WTC11 (cell line): ENCODE measurements around the gene SRGAP1. TPM values are rescaled to one million over a fixed set of nuclear protein-coding genes. Genes with fewer than 3 reads are reported as not detected.
A peak's percentile ranks its signal among the peaks of the same experiment; 100 is the strongest.

Experiments
- CREM ChIP-seq: sonication (generic); formaldehyde crosslinking; IDR thresholded peaks from 2 replicates; pipeline ENCODE4 v1.8.1; 2022; ENCODE audit warnings: mild to moderate bottlenecking, missing genetic modification reagents, moderate library complexity
- EMX1 ChIP-seq: fragments of 250-450 bp; sonication (Bioruptor Pico); IDR thresholded peaks from 2 replicates; pipeline ENCODE4 v1.8.0; 2021; ENCODE audit warnings: mild to moderate bottlenecking
- FOXK1 ChIP-seq: sonication (generic); formaldehyde crosslinking; IDR thresholded peaks from 2 replicates; pipeline ENCODE4 v1.8.0; 2022; ENCODE audit warnings: mild to moderate bottlenecking, moderate library complexity, missing genetic modification reagents
- GTF2I ChIP-seq: fragments of 250-450 bp; sonication (Bioruptor Pico); conservative IDR thresholded peaks from 2 replicates; pipeline ENCODE4 v1.4.0; 2021; ENCODE audit warnings: mild to moderate bottlenecking
- JAZF1 ChIP-seq: fragments of 250-450 bp; sonication (Bioruptor Pico); IDR thresholded peaks from 2 replicates; pipeline ENCODE4 v1.9.0; 2021; ENCODE audit warnings: moderate library complexity, mild to moderate bottlenecking, inconsistent platforms
- NR3C1 ChIP-seq: sonication (generic); formaldehyde crosslinking; conservative IDR thresholded peaks from 2 replicates; pipeline ENCODE4 v1.8.1; 2023; ENCODE audit warnings: low read depth, mild to moderate bottlenecking, missing genetic modification reagents
- OVOL2 ChIP-seq: fragments of 250-450 bp; sonication (Bioruptor Pico); IDR thresholded peaks from 2 replicates; pipeline ENCODE4 v1.9.0; 2021; ENCODE audit warnings: mild to moderate bottlenecking, borderline replicate concordance
- PRRX2 ChIP-seq: fragments of 250-450 bp; sonication (Bioruptor Pico); IDR thresholded peaks from 2 replicates; pipeline ENCODE4 v1.8.0; 2021; ENCODE audit warnings: mild to moderate bottlenecking
- SP1 ChIP-seq: sonication (generic); formaldehyde crosslinking; conservative IDR thresholded peaks from 2 replicates; pipeline ENCODE4 v1.8.1; 2022; ENCODE audit warnings: missing genetic modification reagents
- TEAD1 ChIP-seq: sonication (generic); formaldehyde crosslinking; IDR thresholded peaks from 2 replicates; pipeline ENCODE4 v1.8.0; 2022; ENCODE audit warnings: mild to moderate bottlenecking, missing genetic modification reagents
- TEAD4 ChIP-seq: sonication (generic); formaldehyde crosslinking; IDR thresholded peaks from 2 replicates; pipeline ENCODE4 v1.8.0; 2022; ENCODE audit warnings: mild to moderate bottlenecking, missing genetic modification reagents
- ZNF317 ChIP-seq: sonication (generic); formaldehyde crosslinking; IDR thresholded peaks from 2 replicates; pipeline ENCODE4 v1.8.1; 2023; ENCODE audit warnings: low read depth, mild to moderate bottlenecking, moderate library complexity, missing genetic modification reagents, borderline replicate concordance
- total RNA-seq: library from RNA; stranded (reverse); gene quantifications from 3 replicates; pipeline ENCODE4 v1.2.3, GENCODE V29; 2021
- TF ChIP-seq, protein P1 (sequence below): sonication (generic); formaldehyde crosslinking; IDR thresholded peaks from 2 replicates; pipeline ENCODE4 v1.8.1; 2023; ENCODE audit warnings: mild to moderate bottlenecking, missing genetic modification reagents, moderate library complexity
- TF ChIP-seq, protein P2 (sequence below): fragments of 250-450 bp; sonication (Bioruptor Pico); IDR thresholded peaks from 2 replicates; pipeline ENCODE4 v1.9.0; 2021; ENCODE audit warnings: mild to moderate bottlenecking
- TF ChIP-seq, protein P3 (sequence below): sonication (generic); formaldehyde crosslinking; IDR thresholded peaks from 2 replicates; pipeline ENCODE4 v1.8.1; 2023; ENCODE audit warnings: mild to moderate bottlenecking, missing genetic modification reagents
- TF ChIP-seq, protein P4 (sequence below): sonication (generic); formaldehyde crosslinking; conservative IDR thresholded peaks from 2 replicates; pipeline ENCODE4 v1.8.1; 2023; ENCODE audit warnings: mild to moderate bottlenecking, low read depth, missing genetic modification reagents, moderate library complexity
- TF ChIP-seq, protein P5 (sequence below): sonication (generic); formaldehyde crosslinking; IDR thresholded peaks from 2 replicates; pipeline ENCODE4 v1.8.1; 2023; ENCODE audit warnings: mild to moderate bottlenecking, missing genetic modification reagents, borderline replicate concordance
- TF ChIP-seq, protein P6 (sequence below): fragments of 250-450 bp; sonication (Bioruptor Pico); IDR thresholded peaks from 2 replicates; pipeline ENCODE4 v1.9.0; 2021; ENCODE audit warnings: mild to moderate bottlenecking, borderline replicate concordance
- TF ChIP-seq, protein P7 (sequence below): fragments of 200-600 bp; IDR thresholded peaks from 2 replicates; pipeline ENCODE4 v1.8.0; 2022; ENCODE audit warnings: antibody characterized with exemption
- TF ChIP-seq, protein P8 (sequence below): sonication (generic); formaldehyde crosslinking; IDR thresholded peaks from 2 replicates; pipeline ENCODE4 v1.8.0; 2023; ENCODE audit warnings: mild to moderate bottlenecking, missing genetic modification reagents

SRGAP1 gene
- total RNA-seq, 1 experiment from 2014 or later = 10.3 TPM

DNA sequence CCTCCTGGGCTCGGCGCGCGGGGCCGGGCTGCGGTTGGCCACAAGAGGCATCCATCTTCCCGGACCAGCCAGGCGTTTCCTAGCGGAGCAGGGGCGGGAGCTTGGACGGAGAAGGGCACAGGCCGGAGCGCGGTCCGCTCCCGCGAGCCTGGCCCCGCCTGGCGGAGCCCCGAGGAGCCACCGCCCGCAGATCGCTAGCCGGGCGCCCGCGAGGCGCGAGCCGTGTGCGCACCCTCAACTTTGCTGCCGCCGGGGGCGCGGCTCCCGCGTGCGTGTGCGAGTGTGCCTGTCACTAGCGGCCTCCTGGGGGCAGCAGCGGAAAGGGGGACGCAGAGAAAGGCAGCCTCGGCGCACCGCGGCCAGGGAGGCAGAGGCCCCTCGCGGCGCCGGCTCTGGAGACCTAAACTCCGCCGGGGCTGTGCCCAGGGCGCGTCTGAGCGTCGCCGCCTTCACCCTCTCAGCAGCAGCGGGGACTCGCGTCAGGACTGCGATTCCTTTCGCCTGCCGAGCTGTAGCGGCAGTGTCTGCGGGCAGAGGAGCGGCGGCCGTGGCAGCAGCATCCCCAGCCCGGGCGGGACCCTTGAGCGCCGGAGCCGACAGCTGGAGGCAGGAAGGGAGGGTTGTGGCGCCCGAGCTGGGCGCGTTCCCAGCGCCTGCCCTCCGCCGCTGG is 644 bp upstream of the SRGAP1 start (continued):
- TF ChIP-seq, protein P1, sequence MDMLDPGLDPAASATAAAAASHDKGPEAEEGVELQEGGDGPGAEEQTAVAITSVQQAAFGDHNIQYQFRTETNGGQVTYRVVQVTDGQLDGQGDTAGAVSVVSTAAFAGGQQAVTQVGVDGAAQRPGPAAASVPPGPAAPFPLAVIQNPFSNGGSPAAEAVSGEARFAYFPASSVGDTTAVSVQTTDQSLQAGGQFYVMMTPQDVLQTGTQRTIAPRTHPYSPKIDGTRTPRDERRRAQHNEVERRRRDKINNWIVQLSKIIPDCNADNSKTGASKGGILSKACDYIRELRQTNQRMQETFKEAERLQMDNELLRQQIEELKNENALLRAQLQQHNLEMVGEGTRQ (CRISPR knock-in tag) = no peak; the same call in 1 of the 2 replicates
- TF ChIP-seq OVOL2 = no peak
- TF ChIP-seq, protein P2, sequence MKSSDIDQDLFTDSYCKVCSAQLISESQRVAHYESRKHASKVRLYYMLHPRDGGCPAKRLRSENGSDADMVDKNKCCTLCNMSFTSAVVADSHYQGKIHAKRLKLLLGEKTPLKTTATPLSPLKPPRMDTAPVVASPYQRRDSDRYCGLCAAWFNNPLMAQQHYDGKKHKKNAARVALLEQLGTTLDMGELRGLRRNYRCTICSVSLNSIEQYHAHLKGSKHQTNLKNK (CRISPR knock-in tag) = no peak
- no peak for TF ChIP-seq ZNF317 (CRISPR knock-in tag)
- TF ChIP-seq TEAD4 = no peak; the same call in 1 of the 2 replicates
- TF ChIP-seq, protein P3, sequence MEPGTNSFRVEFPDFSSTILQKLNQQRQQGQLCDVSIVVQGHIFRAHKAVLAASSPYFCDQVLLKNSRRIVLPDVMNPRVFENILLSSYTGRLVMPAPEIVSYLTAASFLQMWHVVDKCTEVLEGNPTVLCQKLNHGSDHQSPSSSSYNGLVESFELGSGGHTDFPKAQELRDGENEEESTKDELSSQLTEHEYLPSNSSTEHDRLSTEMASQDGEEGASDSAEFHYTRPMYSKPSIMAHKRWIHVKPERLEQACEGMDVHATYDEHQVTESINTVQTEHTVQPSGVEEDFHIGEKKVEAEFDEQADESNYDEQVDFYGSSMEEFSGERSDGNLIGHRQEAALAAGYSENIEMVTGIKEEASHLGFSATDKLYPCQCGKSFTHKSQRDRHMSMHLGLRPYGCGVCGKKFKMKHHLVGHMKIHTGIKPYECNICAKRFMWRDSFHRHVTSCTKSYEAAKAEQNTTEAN (CRISPR knock-in tag) = peak; percentile 34; the same call in 1 of the 2 replicates
- TF ChIP-seq, protein P4, sequence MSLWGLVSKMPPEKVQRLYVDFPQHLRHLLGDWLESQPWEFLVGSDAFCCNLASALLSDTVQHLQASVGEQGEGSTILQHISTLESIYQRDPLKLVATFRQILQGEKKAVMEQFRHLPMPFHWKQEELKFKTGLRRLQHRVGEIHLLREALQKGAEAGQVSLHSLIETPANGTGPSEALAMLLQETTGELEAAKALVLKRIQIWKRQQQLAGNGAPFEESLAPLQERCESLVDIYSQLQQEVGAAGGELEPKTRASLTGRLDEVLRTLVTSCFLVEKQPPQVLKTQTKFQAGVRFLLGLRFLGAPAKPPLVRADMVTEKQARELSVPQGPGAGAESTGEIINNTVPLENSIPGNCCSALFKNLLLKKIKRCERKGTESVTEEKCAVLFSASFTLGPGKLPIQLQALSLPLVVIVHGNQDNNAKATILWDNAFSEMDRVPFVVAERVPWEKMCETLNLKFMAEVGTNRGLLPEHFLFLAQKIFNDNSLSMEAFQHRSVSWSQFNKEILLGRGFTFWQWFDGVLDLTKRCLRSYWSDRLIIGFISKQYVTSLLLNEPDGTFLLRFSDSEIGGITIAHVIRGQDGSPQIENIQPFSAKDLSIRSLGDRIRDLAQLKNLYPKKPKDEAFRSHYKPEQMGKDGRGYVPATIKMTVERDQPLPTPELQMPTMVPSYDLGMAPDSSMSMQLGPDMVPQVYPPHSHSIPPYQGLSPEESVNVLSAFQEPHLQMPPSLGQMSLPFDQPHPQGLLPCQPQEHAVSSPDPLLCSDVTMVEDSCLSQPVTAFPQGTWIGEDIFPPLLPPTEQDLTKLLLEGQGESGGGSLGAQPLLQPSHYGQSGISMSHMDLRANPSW (CRISPR knock-in tag) = no peak
- peak; percentile 76 for TF ChIP-seq FOXK1 (CRISPR knock-in tag)
- no peak; the same call in 1 of the 2 replicates for TF ChIP-seq PRRX2 (CRISPR knock-in tag)
- peak; percentile 95 for TF ChIP-seq SP1 (CRISPR knock-in tag)
- TF ChIP-seq TEAD1 (CRISPR knock-in tag) = peak; percentile 59
- TF ChIP-seq, protein P5, sequence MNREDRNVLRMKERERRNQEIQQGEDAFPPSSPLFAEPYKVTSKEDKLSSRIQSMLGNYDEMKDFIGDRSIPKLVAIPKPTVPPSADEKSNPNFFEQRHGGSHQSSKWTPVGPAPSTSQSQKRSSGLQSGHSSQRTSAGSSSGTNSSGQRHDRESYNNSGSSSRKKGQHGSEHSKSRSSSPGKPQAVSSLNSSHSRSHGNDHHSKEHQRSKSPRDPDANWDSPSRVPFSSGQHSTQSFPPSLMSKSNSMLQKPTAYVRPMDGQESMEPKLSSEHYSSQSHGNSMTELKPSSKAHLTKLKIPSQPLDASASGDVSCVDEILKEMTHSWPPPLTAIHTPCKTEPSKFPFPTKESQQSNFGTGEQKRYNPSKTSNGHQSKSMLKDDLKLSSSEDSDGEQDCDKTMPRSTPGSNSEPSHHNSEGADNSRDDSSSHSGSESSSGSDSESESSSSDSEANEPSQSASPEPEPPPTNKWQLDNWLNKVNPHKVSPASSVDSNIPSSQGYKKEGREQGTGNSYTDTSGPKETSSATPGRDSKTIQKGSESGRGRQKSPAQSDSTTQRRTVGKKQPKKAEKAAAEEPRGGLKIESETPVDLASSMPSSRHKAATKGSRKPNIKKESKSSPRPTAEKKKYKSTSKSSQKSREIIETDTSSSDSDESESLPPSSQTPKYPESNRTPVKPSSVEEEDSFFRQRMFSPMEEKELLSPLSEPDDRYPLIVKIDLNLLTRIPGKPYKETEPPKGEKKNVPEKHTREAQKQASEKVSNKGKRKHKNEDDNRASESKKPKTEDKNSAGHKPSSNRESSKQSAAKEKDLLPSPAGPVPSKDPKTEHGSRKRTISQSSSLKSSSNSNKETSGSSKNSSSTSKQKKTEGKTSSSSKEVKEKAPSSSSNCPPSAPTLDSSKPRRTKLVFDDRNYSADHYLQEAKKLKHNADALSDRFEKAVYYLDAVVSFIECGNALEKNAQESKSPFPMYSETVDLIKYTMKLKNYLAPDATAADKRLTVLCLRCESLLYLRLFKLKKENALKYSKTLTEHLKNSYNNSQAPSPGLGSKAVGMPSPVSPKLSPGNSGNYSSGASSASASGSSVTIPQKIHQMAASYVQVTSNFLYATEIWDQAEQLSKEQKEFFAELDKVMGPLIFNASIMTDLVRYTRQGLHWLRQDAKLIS (CRISPR knock-in tag) = no peak; the same call in 1 of the 2 replicates
- TF ChIP-seq, protein P6, sequence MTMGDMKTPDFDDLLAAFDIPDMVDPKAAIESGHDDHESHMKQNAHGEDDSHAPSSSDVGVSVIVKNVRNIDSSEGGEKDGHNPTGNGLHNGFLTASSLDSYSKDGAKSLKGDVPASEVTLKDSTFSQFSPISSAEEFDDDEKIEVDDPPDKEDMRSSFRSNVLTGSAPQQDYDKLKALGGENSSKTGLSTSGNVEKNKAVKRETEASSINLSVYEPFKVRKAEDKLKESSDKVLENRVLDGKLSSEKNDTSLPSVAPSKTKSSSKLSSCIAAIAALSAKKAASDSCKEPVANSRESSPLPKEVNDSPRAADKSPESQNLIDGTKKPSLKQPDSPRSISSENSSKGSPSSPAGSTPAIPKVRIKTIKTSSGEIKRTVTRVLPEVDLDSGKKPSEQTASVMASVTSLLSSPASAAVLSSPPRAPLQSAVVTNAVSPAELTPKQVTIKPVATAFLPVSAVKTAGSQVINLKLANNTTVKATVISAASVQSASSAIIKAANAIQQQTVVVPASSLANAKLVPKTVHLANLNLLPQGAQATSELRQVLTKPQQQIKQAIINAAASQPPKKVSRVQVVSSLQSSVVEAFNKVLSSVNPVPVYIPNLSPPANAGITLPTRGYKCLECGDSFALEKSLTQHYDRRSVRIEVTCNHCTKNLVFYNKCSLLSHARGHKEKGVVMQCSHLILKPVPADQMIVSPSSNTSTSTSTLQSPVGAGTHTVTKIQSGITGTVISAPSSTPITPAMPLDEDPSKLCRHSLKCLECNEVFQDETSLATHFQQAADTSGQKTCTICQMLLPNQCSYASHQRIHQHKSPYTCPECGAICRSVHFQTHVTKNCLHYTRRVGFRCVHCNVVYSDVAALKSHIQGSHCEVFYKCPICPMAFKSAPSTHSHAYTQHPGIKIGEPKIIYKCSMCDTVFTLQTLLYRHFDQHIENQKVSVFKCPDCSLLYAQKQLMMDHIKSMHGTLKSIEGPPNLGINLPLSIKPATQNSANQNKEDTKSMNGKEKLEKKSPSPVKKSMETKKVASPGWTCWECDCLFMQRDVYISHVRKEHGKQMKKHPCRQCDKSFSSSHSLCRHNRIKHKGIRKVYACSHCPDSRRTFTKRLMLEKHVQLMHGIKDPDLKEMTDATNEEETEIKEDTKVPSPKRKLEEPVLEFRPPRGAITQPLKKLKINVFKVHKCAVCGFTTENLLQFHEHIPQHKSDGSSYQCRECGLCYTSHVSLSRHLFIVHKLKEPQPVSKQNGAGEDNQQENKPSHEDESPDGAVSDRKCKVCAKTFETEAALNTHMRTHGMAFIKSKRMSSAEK (CRISPR knock-in tag) = no peak
- no peak for TF ChIP-seq GTF2I (CRISPR knock-in tag)
- no peak for TF ChIP-seq JAZF1 (CRISPR knock-in tag)
- TF ChIP-seq, protein P7, sequence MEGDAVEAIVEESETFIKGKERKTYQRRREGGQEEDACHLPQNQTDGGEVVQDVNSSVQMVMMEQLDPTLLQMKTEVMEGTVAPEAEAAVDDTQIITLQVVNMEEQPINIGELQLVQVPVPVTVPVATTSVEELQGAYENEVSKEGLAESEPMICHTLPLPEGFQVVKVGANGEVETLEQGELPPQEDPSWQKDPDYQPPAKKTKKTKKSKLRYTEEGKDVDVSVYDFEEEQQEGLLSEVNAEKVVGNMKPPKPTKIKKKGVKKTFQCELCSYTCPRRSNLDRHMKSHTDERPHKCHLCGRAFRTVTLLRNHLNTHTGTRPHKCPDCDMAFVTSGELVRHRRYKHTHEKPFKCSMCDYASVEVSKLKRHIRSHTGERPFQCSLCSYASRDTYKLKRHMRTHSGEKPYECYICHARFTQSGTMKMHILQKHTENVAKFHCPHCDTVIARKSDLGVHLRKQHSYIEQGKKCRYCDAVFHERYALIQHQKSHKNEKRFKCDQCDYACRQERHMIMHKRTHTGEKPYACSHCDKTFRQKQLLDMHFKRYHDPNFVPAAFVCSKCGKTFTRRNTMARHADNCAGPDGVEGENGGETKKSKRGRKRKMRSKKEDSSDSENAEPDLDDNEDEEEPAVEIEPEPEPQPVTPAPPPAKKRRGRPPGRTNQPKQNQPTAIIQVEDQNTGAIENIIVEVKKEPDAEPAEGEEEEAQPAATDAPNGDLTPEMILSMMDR = peak; percentile 73
- 0 out of 2 replicates have a peak, but pooled peaks have one; percentile 48 for TF ChIP-seq CREM
- TF ChIP-seq, protein P8, sequence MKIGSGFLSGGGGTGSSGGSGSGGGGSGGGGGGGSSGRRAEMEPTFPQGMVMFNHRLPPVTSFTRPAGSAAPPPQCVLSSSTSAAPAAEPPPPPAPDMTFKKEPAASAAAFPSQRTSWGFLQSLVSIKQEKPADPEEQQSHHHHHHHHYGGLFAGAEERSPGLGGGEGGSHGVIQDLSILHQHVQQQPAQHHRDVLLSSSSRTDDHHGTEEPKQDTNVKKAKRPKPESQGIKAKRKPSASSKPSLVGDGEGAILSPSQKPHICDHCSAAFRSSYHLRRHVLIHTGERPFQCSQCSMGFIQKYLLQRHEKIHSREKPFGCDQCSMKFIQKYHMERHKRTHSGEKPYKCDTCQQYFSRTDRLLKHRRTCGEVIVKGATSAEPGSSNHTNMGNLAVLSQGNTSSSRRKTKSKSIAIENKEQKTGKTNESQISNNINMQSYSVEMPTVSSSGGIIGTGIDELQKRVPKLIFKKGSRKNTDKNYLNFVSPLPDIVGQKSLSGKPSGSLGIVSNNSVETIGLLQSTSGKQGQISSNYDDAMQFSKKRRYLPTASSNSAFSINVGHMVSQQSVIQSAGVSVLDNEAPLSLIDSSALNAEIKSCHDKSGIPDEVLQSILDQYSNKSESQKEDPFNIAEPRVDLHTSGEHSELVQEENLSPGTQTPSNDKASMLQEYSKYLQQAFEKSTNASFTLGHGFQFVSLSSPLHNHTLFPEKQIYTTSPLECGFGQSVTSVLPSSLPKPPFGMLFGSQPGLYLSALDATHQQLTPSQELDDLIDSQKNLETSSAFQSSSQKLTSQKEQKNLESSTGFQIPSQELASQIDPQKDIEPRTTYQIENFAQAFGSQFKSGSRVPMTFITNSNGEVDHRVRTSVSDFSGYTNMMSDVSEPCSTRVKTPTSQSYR (CRISPR knock-in tag) = no peak
- no peak for TF ChIP-seq NR3C1 (CRISPR knock-in tag)
- TF ChIP-seq EMX1 (CRISPR knock-in tag) = peak; percentile 66; the same call in 1 of the 2 replicates
